ENCODE data around the gene ALOXE3. TPM values are rescaled to one million over a fixed set of nuclear protein-coding genes. Genes with fewer than 3 reads are reported as not detected.

Gene ALOXE3
- total and polyA plus RNA-seq, 2 donors from 2014 or later = not detected

DNA sequence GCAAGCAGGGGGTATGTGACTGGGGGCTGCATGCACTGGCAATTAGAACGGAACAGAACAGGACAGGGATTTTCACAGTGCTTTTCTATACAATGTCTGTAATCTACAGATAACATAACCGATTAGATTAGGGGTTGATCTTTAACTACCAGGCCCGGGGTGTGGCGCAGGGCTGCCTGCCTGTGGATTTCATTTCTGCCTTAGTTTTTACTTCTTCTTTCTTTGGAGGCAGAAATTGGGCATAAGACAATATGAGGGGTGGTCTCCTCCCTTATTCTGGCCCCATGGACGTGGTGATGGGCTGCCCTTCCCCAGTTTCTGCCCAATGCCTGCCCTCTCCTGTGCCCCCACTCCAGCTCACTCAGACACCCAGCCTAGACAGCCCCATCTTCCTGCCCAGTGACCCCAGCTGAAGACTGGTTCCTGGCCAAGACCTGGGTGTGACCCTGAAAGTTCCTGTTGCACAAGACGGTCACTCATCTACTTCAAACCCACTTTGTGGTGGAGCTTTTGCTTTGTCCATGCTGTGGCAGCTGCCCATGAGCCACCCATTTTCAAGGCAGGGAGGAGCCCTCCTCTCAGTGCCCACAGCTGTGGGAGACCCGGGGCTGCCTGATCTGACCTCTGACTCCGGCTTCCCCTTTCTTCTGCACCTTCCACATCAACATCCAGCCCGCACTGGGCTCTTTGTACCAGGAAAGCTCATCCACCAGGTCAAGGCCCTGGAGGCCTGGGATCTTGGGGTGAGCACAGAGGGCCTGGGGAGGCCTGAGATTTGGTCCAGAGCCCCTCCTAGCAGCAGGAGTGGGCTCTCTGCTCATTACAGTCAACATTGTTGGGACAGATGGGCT, 49.4 kb downstream of the ALOXE3 start:
- no peak overlapping the region for H3K9ac ChIP-seq (ENCODE audit: low read length in 3 of 3)
- peaks cover 0 to 15% (median 0%) of the 10 kb centered on the region in 3 donors for H3K4me1 ChIP-seq (ENCODE audit: control insufficient read depth in 2 of 3, insufficient read depth in 2 of 3, low read depth in 1 of 3, low read length in 3 of 3)
- peak in 1 of 5 donors; percentile 69 for DNase-seq
- no peak for TF ChIP-seq CTCF (IDR thresholded peaks at IDR 0.05; ENCODE audit: borderline replicate concordance, extremely low read depth, insufficient read depth)
- intact Hi-C loops (cut with DNase I) = no loop called here
- no peaks in the 10 kb centered on the region for H3K36me3 ChIP-seq (ENCODE audit: control insufficient read depth in 2 of 3, insufficient read depth in 3 of 3, low read length in 3 of 3)
- H3K4me3 ChIP-seq (ENCODE audit: low read length in 3 of 3) = no peak overlapping the region
- FAIRE-seq = no peak
- no peaks in the 10 kb centered on the region for H3K9me3 ChIP-seq (ENCODE audit: control insufficient read depth in 2 of 3, insufficient read depth in 1 of 3, low read length in 3 of 3)
- H3K27ac ChIP-seq (ENCODE audit: low read depth in 2 of 2, low read length in 2 of 2) = no peak overlapping the region
- H3K27me3 ChIP-seq (ENCODE audit: control insufficient read depth, insufficient read depth, low read length) = peaks cover 24% of the 10 kb centered on the region

- Histone ChIP-seq H3K9ac (ENCODE audit: low read length in 3 of 3) (no peak overlapping the region), H3K27me3 (ENCODE audit: control insufficient read depth, insufficient read depth, low read length) (peaks cover 23% of the 10 kb centered on the region), H3K4me1 (ENCODE audit: control insufficient read depth in 2 of 3, insufficient read depth in 2 of 3, low read depth in 1 of 3, low read length in 3 of 3) (peaks cover 0 to 4% (median 0%) of the 10 kb centered on the region in 3 donors), H3K4me3 (ENCODE audit: low read length in 3 of 3) (no peak overlapping the region), H3K9me3 (ENCODE audit: control insufficient read depth in 2 of 3, insufficient read depth in 1 of 3, low read length in 3 of 3) (no peaks in the 10 kb centered on the region), H3K27ac (ENCODE audit: low read depth in 2 of 2, low read length in 2 of 2) (no peak overlapping the region), H3K36me3 (ENCODE audit: control insufficient read depth in 2 of 3, insufficient read depth in 3 of 3, low read length in 3 of 3) (no peaks in the 10 kb centered on the region)
- no peak for FAIRE-seq
- intact Hi-C loops (cut with DNase I) = no loop called here
- no peak for TF ChIP-seq CTCF (IDR thresholded peaks at IDR 0.05; ENCODE audit: borderline replicate concordance, extremely low read depth, insufficient read depth)
- DNase-seq = peak in 1 of 5 donors; percentile 56
Observed at GRCh38 chr17:8067806-8068205, 50.5 kb downstream of the ALOXE3 start.

DNA sequence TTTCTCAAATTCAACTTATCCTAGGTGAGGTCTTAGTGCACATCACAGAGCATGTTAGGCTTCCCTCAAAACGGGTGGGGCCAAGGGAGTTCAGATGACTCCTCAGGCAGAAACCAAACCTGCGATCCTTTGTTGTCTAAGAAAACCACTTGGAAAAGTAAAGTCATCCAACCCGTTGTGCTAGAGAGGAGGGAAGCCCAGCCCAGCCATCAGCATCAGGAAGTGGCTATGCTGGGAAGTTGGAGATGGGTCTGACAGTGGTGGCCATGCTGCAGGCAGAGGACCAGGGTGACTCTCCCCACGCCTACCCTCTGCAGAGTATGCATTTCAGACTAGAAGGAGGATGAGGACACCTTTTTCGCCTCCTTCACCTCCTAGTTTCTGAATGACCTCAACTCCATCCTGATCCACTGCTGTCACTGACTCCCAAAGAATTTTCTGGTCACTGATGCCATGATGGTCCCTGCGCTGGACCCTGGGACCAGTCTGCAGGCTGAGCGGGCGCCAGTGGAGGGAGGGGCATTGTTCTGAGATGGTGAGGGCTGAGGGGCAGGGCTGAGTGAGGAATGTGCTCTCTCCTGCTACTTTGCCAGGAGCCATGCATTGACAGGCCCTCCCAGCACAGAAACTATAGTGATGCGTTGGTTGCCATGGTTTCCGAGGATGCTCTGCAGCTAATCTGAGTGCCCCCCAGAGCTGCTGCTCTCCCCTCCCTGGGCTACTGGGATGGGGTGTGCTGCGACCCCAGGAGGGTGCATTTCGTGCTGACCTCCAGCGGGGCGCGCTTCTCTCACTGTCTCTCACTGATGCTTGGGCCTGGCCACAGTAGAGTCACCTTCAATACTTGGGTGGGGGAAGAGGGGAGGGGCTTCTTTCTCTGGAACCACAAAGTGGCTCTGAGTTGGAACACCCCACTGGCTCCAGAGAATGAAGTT, 51.2 kb downstream of the ALOXE3 start:
- Histone ChIP-seq H3K9me3 (ENCODE audit: control insufficient read depth in 2 of 3, insufficient read depth in 1 of 3, low read length in 3 of 3) (no peaks in the 10 kb centered on the region), H3K9ac (ENCODE audit: low read length in 3 of 3) (no peak overlapping the region), H3K27ac (ENCODE audit: low read depth in 2 of 2, low read length in 2 of 2) (no peak overlapping the region), H3K36me3 (ENCODE audit: control insufficient read depth in 2 of 3, insufficient read depth in 3 of 3, low read length in 3 of 3) (no peaks in the 10 kb centered on the region), H3K27me3 (ENCODE audit: control insufficient read depth, insufficient read depth, low read length) (peaks cover 25% of the 10 kb centered on the region), H3K4me1 (ENCODE audit: control insufficient read depth in 2 of 3, insufficient read depth in 2 of 3, low read depth in 1 of 3, low read length in 3 of 3) (peaks cover 0 to 3% (median 0%) of the 10 kb centered on the region in 3 donors), H3K4me3 (ENCODE audit: low read length in 3 of 3) (no peak overlapping the region)
- intact Hi-C loops (cut with DNase I) = no loop called here
- no peak for FAIRE-seq
- peak in 1 of 5 donors; percentile 49 for DNase-seq
- no peak for TF ChIP-seq CTCF (IDR thresholded peaks at IDR 0.05; ENCODE audit: borderline replicate concordance, extremely low read depth, insufficient read depth)
